ENCODE measurements around the gene PHACTR3. TPM values are rescaled to one million over a fixed set of nuclear protein-coding genes. Genes with fewer than 3 reads are reported as not detected.

PHACTR3 gene
- total RNA-seq, 1 experiment from 2014 or later = not detected

DNA sequence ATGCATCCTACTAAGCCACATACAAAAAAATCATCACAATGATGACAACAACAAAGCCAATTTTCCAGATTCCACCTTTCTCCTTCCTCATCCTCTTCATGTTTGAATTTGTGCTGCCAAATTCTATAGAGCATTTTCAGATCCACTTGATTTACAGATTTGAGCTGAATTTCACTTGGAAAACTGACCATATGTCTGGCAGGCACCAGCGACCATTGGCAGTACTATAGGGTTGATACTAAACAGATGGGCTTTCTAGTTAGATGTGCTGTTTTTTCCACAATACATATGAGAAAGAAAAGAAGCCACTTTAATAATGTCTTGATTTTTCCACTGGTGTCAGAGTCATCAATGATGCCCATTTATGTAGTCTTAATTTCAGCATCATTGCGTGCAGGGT is 127.0 kb downstream of the PHACTR3 start:
- Histone ChIP-seq H3K36me3 (no peaks in the 10 kb centered on the region), H3K4me3 (no peak overlapping the region), H3K27ac (no peak overlapping the region), H3K9me3 (replicated peaks) (no peaks in the 10 kb centered on the region), H3K27me3 (peaks cover 48% of the 10 kb centered on the region), H3K4me1 (no peaks in the 10 kb centered on the region)
- DNase-seq = no peak

DNA sequence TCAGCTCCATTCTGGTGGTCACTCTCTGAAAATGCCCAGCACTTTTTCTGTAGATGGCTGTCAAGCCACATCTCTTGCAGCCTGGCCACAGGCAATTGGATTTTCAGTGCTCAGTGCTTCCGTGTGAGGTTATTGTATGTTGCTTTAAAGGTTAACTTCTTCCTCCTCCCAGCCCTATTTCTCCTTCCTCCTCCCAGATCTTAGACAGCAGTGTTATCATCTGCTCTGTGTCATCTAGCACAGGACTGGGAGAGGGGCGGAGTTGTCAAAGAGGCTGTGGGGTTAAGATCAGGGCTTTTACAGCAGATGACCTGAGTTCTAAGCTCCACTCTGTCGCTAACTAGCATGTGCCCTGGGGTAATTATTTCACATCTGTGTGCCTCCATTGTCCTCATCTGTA is 129.0 kb downstream of the PHACTR3 start:
- no peak for DNase-seq
- Histone ChIP-seq H3K4me3 (no peak overlapping the region), H3K4me1 (no peaks in the 10 kb centered on the region), H3K9me3 (replicated peaks) (no peaks in the 10 kb centered on the region), H3K27me3 (peaks cover 32% of the 10 kb centered on the region), H3K27ac (no peak overlapping the region), H3K36me3 (no peaks in the 10 kb centered on the region)

DNA sequence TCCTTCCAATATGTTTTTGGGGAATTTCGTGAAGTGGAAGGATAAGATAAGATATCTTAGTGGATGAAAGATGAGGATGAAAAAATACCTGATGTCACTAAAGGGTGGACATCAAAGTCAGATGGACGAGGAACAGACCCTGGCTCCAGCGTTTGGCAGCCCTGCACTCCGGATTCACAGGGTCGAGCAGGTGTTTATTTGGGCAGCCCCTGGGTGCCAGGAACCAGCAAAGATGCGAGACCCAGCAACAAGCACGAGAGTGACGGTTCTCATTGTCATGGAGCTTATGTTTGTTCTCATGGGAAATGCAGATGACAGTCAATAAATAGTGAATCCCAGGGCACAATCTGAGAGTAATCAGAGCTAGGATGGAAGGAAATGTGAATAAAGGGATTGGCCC is 131.1 kb downstream of the PHACTR3 start:
- H3K9me3 ChIP-seq (replicated peaks) = no peaks in the 10 kb centered on the region
- H3K36me3 ChIP-seq = no peaks in the 10 kb centered on the region
- DNase-seq = no peak
- no peak overlapping the region for H3K27ac ChIP-seq
- peaks cover 20% of the 10 kb centered on the region for H3K27me3 ChIP-seq
- H3K4me3 ChIP-seq = no peak overlapping the region
- no peaks in the 10 kb centered on the region for H3K4me1 ChIP-seq

DNA sequence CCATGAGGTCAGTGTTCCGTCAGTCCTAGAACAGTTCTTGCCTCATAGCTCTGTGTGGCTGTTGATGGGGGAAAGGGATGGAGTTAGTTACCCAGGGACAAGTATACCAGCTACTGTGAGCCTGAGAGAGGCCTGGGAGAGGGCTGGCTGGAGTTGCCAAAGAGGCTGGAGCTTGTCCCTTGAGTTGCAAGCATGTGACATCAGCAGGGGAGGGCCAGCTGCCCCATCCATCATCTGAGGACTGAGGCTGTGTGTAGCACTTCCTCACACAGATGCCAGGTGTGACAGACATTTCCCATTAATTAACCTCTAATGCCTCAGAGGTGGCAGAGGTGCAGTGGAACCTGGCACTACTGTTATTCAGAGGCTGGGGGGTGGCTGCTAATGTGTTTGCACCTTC is 131.6 kb downstream of the PHACTR3 start:
- Histone ChIP-seq H3K27me3 (peaks cover 20% of the 10 kb centered on the region), H3K27ac (no peak overlapping the region), H3K36me3 (no peaks in the 10 kb centered on the region), H3K9me3 (replicated peaks) (no peaks in the 10 kb centered on the region), H3K4me3 (no peak overlapping the region), H3K4me1 (no peaks in the 10 kb centered on the region)
- peak in 1 of 2 experiments; percentile 28 for DNase-seq

DNA sequence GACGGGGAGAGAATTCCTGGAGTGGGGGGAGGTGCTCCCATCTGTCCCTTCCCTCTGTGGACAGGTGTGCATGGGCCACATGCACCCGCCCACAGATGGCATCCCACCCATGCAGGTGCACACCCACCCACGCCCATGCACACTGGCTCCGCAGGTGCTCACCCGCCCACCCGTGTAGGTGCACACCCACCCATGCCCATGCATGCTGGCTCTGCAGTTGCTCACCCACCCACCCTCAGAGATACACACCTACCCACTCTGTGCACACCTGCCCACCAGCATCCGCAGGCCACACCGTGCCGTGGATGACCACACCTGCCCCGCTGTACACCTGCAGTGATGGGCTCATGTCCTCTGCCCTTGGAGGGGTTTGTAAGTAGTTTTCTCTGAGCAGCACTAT is 132.0 kb downstream of the PHACTR3 start:
- no peaks in the 10 kb centered on the region for H3K36me3 ChIP-seq

DNA sequence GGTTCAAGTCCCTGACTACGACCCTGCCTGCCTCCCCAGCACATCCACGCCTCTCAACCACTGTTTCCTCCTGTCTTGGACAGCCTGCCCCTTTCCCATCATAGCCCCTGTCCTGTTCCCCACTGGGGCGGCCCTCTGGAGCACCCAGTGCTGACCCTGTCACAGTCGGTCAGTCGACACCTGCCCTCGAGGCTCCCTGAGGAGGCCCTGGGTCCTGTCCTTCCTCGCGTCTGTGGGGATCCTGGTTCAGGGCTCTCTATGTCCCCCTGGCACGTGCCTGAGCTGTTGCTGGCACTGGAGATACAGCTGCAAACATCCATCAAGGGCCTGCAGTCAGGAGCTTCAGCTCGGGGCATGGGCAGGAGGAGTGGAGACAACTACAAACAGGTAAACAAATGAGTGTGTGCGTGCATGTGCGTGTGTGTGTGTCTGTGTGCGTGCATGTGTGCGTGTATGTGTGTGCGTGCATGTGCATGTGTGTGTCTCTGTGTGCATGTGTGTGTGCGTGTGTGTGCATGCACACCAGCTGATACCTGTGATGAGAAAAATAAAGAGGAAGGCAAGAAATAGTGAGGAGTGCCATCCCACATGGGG is 132.8 kb downstream of the PHACTR3 start:
- Histone ChIP-seq H3K4me3 (no peak overlapping the region), H3K27me3 (peaks cover 18% of the 10 kb centered on the region), H3K27ac (no peak overlapping the region), H3K9me3 (replicated peaks) (no peaks in the 10 kb centered on the region), H3K4me1 (no peaks in the 10 kb centered on the region), H3K36me3 (no peaks in the 10 kb centered on the region)
- no peak for DNase-seq

More for the DNA sequence above, 132.0 kb downstream of the PHACTR3 start:
- H3K9me3 ChIP-seq (replicated peaks) = no peaks in the 10 kb centered on the region
- H3K4me1 ChIP-seq = no peaks in the 10 kb centered on the region
- no peak overlapping the region for H3K27ac ChIP-seq
- peaks cover 21% of the 10 kb centered on the region for H3K27me3 ChIP-seq
- no peak for DNase-seq
- H3K4me3 ChIP-seq = no peak overlapping the region

DNA sequence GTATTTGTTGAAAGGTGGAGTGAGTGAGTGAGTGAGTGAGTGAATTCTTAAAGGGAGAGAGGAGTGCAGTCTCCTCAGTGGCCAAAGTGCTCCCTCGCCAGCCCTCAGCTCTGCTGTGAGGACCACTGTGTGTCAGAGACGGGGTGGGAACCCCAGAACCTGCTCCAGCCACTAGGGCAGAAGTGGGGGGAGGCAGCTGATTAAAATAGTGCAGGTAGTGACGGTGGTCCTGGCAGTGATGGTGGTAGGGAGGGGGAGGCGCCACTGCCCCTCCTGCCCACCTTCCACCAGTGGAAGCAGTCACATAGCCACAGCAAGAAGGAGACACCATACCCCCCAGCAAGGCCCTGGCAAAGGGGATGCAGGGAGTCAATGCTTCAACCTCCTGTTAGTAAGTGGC is 133.5 kb downstream of the PHACTR3 start:
- H3K27ac ChIP-seq = no peak overlapping the region
- no peak for DNase-seq
- peaks cover 17% of the 10 kb centered on the region for H3K27me3 ChIP-seq
- no peaks in the 10 kb centered on the region for H3K4me1 ChIP-seq
- H3K36me3 ChIP-seq = no peaks in the 10 kb centered on the region
- H3K4me3 ChIP-seq = no peak overlapping the region
- H3K9me3 ChIP-seq (replicated peaks) = no peaks in the 10 kb centered on the region

DNA sequence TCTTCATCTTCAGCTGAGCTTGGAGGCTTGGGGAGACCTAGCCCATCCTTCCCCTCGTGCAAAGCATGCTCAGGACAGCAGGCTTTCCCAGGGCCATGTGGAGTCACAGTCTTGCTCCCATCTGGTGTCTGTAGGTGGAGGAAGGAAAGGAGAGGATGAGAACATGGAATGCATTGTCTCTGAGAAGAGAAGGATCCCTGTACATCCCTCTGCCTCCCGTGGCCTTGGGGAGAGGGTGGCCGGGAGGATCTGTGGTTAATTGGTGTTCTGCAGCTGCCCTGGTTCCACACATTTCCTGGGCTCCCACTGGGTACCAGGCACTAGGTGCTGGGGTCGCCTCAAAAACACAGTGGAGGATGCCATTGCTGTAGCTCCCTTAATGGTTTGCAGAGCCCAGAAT is 134.5 kb downstream of the PHACTR3 start:
- H3K27ac ChIP-seq = no peak overlapping the region
- H3K4me1 ChIP-seq = no peaks in the 10 kb centered on the region
- H3K27me3 ChIP-seq = peaks cover 26% of the 10 kb centered on the region
- no peak overlapping the region for H3K4me3 ChIP-seq
- no peak for DNase-seq
- H3K36me3 ChIP-seq = no peaks in the 10 kb centered on the region
- no peaks in the 10 kb centered on the region for H3K9me3 ChIP-seq (replicated peaks)

DNA sequence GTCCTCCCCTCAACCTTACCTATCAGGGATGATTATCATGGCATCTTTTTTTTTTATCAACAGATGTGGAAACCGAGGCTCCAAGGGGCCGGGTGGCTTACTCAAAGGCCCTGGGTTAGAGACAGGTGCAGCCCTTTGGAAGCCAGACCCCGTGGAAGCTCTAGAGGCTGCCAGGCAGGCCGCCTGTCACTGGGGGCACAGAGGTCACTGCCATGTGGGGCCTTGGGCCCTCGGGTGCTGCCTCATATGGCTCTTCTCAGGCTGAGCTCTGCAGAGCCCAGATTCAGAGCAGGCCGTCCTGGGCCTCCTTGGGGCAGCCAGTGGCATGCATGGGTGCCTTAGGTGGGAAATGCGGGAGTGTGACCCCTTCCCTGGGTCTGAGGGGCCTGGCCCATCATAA is 136.3 kb downstream of the PHACTR3 start:
- Histone ChIP-seq H3K4me3 (no peak overlapping the region), H3K4me1 (no peaks in the 10 kb centered on the region), H3K27ac (no peak overlapping the region), H3K9me3 (replicated peaks) (no peaks in the 10 kb centered on the region), H3K27me3 (peaks cover 44% of the 10 kb centered on the region), H3K36me3 (no peaks in the 10 kb centered on the region)
- no peak for DNase-seq

DNA sequence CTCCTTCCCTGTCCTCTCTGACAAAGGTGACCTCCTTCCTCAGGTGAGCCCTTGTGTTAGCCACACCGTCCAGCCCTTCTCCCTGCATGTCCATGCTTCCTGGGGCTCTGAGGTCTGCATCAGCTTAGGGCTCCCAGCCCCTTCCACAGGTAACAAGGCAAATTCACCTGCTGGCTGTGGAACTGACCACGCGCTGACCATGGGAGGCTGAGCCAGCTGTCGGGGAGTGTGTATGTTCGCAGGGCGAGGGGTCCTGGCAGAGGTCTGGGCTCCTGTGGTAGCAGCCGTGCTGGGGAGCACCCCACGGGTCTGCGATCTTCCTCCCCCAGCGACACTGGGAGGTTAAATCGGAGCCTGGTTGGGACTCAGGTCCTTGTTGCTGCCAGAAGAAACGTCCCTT is 136.7 kb downstream of the PHACTR3 start:
- DNase-seq = no peak
- Histone ChIP-seq H3K27ac (no peak overlapping the region), H3K36me3 (no peaks in the 10 kb centered on the region), H3K4me3 (no peak overlapping the region), H3K27me3 (peaks cover 47% of the 10 kb centered on the region), H3K4me1 (no peaks in the 10 kb centered on the region), H3K9me3 (replicated peaks) (no peaks in the 10 kb centered on the region)

DNA sequence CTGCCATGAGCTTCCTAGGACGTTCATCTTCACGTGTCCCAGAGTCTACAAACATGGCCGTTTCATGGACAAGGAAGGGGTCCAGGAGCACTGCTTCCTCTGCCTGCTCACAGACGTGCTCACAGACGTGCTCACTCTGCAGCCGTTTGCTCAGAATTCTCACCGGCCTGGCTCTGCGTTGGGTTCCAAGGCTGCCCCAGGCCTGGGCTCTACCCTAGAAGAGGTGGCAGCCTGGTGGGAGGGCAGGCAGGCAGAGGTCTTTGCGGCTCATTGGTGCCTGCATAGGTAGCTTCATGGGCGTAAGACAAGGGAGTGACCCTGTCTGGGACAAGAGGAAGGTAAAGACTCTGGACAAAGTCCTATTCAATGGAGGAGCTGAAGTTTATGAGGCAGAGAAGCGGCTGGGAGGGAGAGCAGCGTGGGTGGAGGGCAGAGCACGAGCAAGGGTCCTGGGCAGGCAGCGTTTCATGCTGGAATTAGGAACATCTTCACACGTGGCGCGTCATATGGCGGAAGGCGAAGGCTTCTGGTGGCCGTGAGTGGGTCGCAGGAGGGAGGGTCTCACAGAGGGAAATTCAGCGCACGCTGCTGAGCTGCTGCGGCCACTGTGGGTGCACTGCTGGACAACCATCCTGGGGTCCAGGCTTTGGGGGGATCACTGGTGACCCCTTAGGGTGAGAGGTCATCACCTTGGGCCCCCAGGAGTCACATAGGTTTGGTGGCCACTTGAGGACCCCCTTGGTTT is 138.2 kb downstream of the PHACTR3 start:
- Histone ChIP-seq H3K27ac (no peak overlapping the region), H3K9me3 (replicated peaks) (no peaks in the 10 kb centered on the region), H3K4me3 (no peak overlapping the region), H3K36me3 (no peaks in the 10 kb centered on the region), H3K27me3 (peaks cover 59% of the 10 kb centered on the region), H3K4me1 (no peaks in the 10 kb centered on the region)
- no peak for DNase-seq

DNA sequence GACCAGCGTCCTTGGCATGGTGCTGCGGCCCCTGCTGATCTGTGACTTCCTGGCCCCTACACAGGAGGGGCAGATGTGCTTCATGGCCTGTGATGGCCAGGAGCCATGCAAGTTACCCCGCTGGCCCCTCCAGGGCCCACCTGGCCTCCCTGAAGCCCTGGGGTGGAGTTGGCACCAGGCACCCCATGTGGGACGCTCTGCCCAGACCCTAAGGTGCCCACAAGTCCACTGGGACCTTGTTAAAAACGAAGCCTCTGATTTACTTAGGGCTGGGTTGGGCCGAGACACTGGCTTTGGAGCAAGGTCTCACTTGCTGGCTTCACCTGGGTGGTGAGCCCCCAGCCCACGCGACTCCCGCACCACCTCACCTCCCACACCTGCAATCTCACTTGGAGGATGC is 139.0 kb downstream of the PHACTR3 start:
- no peak overlapping the region for H3K27ac ChIP-seq
- DNase-seq = no peak
- H3K4me3 ChIP-seq = no peak overlapping the region
- H3K36me3 ChIP-seq = no peaks in the 10 kb centered on the region
- H3K9me3 ChIP-seq (replicated peaks) = no peaks in the 10 kb centered on the region
- H3K27me3 ChIP-seq = peaks cover 66% of the 10 kb centered on the region
- no peaks in the 10 kb centered on the region for H3K4me1 ChIP-seq

DNA sequence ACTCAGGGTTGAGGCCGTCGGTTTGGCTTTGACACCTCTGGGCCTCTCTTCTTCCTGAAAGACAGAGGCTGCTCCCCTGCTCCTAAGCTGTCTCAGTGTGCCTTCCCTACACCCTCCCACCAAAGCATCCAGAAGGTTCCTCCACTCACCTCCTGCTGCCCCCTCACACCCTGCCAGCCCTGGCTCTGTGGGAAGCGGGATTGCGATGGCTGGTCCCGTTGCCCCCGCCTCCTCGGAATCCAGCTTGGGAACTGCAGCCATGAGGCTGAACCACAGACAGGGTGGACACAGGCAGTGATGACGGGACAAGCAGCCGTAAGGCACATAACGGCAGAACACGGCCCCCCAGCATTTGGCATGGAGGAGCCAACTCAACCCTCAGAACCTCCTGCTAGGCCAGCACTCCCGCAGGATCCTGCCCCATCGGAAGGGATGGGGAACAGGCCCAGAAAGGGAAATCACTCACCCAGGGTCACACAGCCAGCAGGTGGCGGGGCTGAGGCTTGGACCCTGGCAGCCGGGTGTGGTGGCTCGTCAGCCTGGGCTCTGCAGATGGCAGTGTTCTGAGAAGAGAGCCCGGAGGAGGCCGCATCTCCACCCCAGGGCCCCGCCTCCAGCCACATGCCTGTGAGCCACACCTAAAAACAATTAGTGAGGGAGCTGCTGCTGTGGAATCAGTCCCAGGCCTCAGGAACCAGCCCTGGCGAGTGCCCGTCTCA is 139.6 kb downstream of the PHACTR3 start:
- no peak for DNase-seq
- Histone ChIP-seq H3K36me3 (no peaks in the 10 kb centered on the region), H3K4me1 (no peaks in the 10 kb centered on the region), H3K4me3 (no peak overlapping the region), H3K9me3 (replicated peaks) (no peaks in the 10 kb centered on the region), H3K27ac (no peak overlapping the region), H3K27me3 (peaks cover 72% of the 10 kb centered on the region)

DNA sequence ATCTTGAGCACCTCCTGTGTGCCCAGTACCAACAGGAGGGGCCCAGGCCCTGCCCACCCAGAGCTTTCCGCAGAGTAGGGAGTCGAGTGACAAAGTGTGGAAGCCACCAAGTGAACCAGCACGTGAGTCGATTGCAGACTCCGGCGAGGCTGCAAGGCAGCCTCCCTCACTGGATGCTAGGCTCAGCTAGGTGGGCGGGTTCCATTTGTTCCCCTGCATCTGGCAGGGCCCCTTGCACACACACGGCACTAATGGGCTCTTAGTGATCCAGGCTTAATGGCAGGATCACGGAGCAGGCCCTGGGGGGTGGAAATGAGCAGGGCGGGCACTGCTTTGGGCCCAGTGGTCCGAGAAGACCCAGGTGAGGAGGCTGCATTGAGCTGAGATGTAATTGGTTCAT is 140.4 kb downstream of the PHACTR3 start:
- peaks cover 81% of the 10 kb centered on the region for H3K27me3 ChIP-seq
- DNase-seq = no peak
- H3K27ac ChIP-seq = no peak overlapping the region
- no peaks in the 10 kb centered on the region for H3K9me3 ChIP-seq (replicated peaks)
- no peaks in the 10 kb centered on the region for H3K36me3 ChIP-seq
- H3K4me3 ChIP-seq = no peak overlapping the region
- no peaks in the 10 kb centered on the region for H3K4me1 ChIP-seq

DNA sequence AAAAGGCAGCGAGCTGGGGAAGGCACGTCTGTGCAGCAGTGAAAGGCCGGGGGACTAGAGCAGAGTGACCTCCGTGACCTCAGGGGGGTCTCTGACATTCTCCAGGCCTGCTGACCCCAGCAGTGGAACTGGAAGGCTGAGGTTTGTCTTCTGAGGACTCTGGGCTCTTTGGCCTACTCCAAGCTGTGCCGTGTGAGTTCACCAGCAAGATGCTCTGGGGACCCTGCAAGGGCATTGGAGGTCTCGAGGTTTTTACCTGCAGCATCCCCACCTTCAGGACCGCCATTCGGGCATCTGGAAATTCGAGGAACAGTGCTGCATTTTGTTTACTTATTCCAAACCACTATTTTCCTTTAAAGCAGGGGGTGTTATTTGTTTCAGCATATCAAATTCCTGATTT is 140.9 kb downstream of the PHACTR3 start:
- no peak for DNase-seq
- Histone ChIP-seq H3K4me3 (no peak overlapping the region), H3K36me3 (no peaks in the 10 kb centered on the region), H3K27ac (no peak overlapping the region), H3K9me3 (replicated peaks) (no peaks in the 10 kb centered on the region), H3K27me3 (peaks cover 85% of the 10 kb centered on the region), H3K4me1 (no peaks in the 10 kb centered on the region)
